GM12875 (cell line): ENCODE data around the gene RRP15.

Experiments
- H3K4me3 ChIP-seq: one replicate; pipeline ENCODE4 v1.5.1; 2011; ENCODE audit warnings: low read depth, low read length, control low read depth
- CTCF ChIP-seq: IDR thresholded peaks from 2 replicates; pipeline ENCODE4 v1.5.1; 2011; ENCODE audit warnings: low read depth, mild to moderate bottlenecking, control low read depth, inconsistent platforms, low read length, moderate library complexity, borderline replicate concordance; ENCODE audit not compliant: insufficient read depth

RRP15 gene

GRCh38 chr1:218284917-218285635 is at the start of gene RRP15:
RRP15 (plus strand) TSS chr1:218285293; CDS start chr1:218285317, 24 bp downstream.
- TF ChIP-seq CTCF: no peak
- peak within 1 kb of the TSS; percentile 70 for H3K4me3 ChIP-seq

GRCh38 chr1:218242171-218242570 is 42.9 kb upstream of the RRP15 start:
- H3K4me3 ChIP-seq: no peak overlapping the region
- TF ChIP-seq CTCF: no peak

GRCh38 chr1:218247339-218247738 is 37.8 kb upstream of the RRP15 start:
- H3K4me3 ChIP-seq: no peak overlapping the region
- TF ChIP-seq CTCF: no peak

GRCh38 chr1:218249338-218250140 is 35.6 kb upstream of the RRP15 start:
- no peak for TF ChIP-seq CTCF
- no peak overlapping the region for H3K4me3 ChIP-seq

GRCh38 chr1:218250492-218250891 is 34.6 kb upstream of the RRP15 start:
- no peak overlapping the region for H3K4me3 ChIP-seq
- no peak for TF ChIP-seq CTCF

- no peak for TF ChIP-seq CTCF
- H3K4me3 ChIP-seq: no peak overlapping the region
Observed at GRCh38 chr1:218254296-218254946, 30.7 kb upstream of the RRP15 start.

GRCh38 chr1:218255090-218255489 is 30.0 kb upstream of the RRP15 start:
- no peak overlapping the region for H3K4me3 ChIP-seq
- TF ChIP-seq CTCF: no peak
